Type B pancreatic cell (in vitro differentiated cells): ENCODE data around the gene TP73. TPM values are rescaled to one million over a fixed set of nuclear protein-coding genes. Genes with fewer than 3 reads are reported as not detected.
A peak's percentile ranks its signal among the peaks of the same experiment; 100 is the strongest.

Experiments
- DNase-seq: peaks from one replicate; pipeline ENCODE4 v3.0.0; 2021; ENCODE audit warnings: mixed read lengths; ENCODE audit not compliant: unreplicated experiment; ENCODE audit errors: extremely low spot score
- H3K27ac Mint-ChIP-seq: 2 replicates; pipeline ENCODE4 v1.8.0; 2021; ENCODE audit warnings: mild to moderate bottlenecking, mixed read lengths
- H3K27me3 Mint-ChIP-seq: 2 replicates; pipeline ENCODE4 v1.8.0; 2021; ENCODE audit warnings: mixed read lengths
- H3K36me3 Mint-ChIP-seq: 2 replicates; pipeline ENCODE4 v1.8.0; 2021; ENCODE audit warnings: mixed read lengths
- H3K4me1 Mint-ChIP-seq: one replicate; pipeline ENCODE4 v1.8.0; 2021; ENCODE audit warnings: mixed read lengths; ENCODE audit not compliant: unreplicated experiment
- H3K4me3 Mint-ChIP-seq: 2 replicates; pipeline ENCODE4 v1.8.0; 2021; ENCODE audit warnings: mild to moderate bottlenecking, mixed read lengths
- H3K9me3 Mint-ChIP-seq: 2 replicates; pipeline ENCODE4 v1.8.0; 2021; ENCODE audit warnings: mixed read lengths
- total RNA-seq: library from RNA; stranded (reverse); gene quantifications from 2 replicates; pipeline ENCODE4 v1.2.1, GENCODE V29; 2021; ENCODE audit warnings: low replicate concordance
- TF ChIP-seq, protein P1 (sequence below): fragments of 200-600 bp; sonication (generic); conservative IDR thresholded peaks from 2 replicates; pipeline ENCODE4 v1.5.0; 2021; ENCODE audit warnings: antibody characterized with exemption, mild to moderate bottlenecking

TP73 gene
- total RNA-seq, 1 donor from 2014 or later, result 1.6 TPM

DNA sequence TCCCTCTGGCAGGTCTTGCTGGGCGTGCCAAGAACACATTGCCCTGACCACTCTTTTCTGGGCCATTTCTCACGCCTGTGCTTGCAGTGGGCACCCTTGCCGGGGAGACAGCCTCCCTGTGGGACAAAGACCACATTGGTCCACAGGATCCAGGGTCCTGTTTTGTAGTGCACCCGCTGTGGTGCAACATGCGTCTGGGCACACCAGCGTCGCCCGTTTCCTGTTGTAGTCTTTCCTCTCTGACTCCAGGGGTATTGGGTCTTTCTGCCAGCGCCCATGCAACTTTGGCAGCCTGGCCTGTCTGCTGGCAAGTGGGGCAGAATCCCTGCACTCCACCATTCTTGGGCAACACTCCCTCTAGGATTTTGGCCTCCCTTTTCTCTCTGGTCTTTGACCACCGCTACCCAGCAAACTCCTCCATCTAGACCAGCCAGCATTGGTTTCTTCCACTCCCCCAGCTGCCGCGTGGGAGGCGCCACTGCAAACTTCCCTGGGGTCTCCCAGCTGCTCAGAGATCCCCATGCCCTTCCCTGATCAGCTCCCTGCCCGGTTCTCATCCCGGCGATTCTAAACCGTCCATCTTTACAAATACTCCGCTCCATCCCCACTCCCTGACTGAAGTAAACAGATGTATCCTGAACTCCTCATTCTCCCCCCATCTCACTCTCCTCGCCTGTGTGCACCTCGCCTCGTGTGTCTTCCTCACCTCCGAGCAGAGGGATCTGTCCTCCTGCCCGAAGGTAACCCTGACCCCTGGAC is 28.7 kb upstream of the TP73 start:
- peak overlapping the region; percentile 90 for H3K27ac Mint-ChIP-seq
- H3K4me3 Mint-ChIP-seq, result peak overlapping the region; percentile 99
- H3K9me3 Mint-ChIP-seq, result no peaks in the 10 kb centered on the region
- no peak for DNase-seq
- peaks cover 10% of the 10 kb centered on the region for H3K27me3 Mint-ChIP-seq
- H3K36me3 Mint-ChIP-seq, result no peaks in the 10 kb centered on the region
- H3K4me1 Mint-ChIP-seq, result peaks cover 27% of the 10 kb centered on the region
- TF ChIP-seq, protein P1, sequence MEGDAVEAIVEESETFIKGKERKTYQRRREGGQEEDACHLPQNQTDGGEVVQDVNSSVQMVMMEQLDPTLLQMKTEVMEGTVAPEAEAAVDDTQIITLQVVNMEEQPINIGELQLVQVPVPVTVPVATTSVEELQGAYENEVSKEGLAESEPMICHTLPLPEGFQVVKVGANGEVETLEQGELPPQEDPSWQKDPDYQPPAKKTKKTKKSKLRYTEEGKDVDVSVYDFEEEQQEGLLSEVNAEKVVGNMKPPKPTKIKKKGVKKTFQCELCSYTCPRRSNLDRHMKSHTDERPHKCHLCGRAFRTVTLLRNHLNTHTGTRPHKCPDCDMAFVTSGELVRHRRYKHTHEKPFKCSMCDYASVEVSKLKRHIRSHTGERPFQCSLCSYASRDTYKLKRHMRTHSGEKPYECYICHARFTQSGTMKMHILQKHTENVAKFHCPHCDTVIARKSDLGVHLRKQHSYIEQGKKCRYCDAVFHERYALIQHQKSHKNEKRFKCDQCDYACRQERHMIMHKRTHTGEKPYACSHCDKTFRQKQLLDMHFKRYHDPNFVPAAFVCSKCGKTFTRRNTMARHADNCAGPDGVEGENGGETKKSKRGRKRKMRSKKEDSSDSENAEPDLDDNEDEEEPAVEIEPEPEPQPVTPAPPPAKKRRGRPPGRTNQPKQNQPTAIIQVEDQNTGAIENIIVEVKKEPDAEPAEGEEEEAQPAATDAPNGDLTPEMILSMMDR, result no peak

DNA sequence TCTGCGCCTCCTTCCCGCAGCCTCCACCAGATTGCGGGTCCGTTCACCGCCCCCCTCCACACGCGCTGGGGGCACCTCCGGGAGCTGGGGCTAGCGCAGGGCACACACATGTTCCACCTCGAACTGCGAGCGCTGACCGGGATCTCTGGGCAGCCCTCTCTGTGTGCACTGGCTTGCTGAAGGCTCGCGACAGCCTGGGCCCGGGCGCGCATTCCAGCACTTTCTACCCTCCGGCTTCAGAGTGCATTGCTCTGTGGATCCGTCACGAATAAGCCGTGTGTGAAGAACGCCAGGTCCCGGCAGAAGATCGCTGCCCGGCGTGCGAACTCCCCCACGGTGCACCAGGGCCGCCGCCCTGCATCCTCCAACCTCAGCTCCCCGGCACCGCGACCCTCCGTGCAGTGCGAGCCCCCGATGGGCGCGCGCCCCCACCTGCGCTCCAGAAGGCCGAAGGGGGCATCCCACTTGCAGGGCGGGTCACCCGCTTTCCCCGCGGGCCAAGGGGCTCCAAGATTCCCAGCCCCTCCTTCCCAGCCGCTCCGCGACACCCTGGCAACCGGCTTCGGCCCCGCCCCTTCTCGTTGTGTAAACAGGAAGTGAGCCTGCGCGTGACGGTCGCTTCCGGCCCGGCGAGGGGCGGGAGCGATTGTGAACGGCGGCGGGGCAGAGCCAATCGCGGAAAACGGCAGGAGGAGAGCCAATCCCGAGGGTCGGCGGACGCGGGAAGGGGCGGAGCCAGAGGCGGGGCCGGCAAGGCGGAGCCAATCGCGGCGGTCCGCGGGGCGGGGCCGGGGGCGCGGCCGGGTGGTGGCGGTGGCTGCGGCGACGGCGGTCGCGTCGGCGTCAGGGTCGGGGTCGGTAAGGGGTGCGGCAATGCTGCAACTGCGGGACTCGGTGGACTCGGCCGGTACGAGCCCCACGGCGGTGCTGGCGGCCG is 27.8 kb upstream of the TP73 start, which contains the start of gene TPRG1L:
Gene TPRG1L (plus strand): TSS at position 816 of the 937 bp plus-strand sequence. CDS start 58 bp downstream, at position 874.
- Mint-ChIP-seq H3K9me3 (no peaks in the 10 kb centered on the region), H3K27me3 (peaks cover 4% of the 10 kb centered on the region), H3K4me1 (peaks cover 21% of the 10 kb centered on the region)

GRCh38 chr1:3625151-3625907 is 27.0 kb upstream of the TP73 start:
- peak overlapping the region; percentile 99 for H3K4me3 Mint-ChIP-seq

More for the DNA sequence above, 27.8 kb upstream of the TP73 start, which contains the start of gene TPRG1L:
- H3K4me3 Mint-ChIP-seq, result peak within 1 kb of the TSS; percentile 99
- no peaks in the 10 kb centered on the region for H3K36me3 Mint-ChIP-seq
- peak within 1 kb of the TSS; percentile 90 for H3K27ac Mint-ChIP-seq
- TF ChIP-seq, protein P1, result no peak
- DNase-seq, result peak; percentile 99

DNA sequence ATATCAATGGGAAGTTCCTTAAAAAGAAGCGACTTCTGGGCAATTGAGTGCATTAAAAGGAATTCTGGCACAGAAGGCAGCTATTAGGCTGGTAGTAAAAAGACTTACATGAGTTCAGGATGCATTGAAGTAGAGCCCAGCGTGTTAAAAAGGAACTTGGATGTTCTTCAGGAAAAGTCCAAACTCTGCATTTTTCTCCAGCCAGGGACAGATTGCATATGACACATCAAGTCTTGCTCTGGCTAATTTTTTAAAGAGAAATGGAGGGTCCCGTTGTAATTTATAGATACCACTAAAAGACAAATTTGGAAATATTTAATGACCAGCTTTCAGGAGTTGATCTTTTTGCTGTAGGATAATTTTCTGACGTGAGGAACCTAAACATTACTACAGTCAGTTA is 26.3 kb upstream of the TP73 start:
- H3K4me3 Mint-ChIP-seq, result peak overlapping the region; percentile 99
- no peaks in the 10 kb centered on the region for H3K27me3 Mint-ChIP-seq
- DNase-seq, result no peak
- TF ChIP-seq, protein P1, result no peak
- H3K9me3 Mint-ChIP-seq, result no peaks in the 10 kb centered on the region
- peaks cover 21% of the 10 kb centered on the region for H3K4me1 Mint-ChIP-seq
- H3K36me3 Mint-ChIP-seq, result no peaks in the 10 kb centered on the region
- H3K27ac Mint-ChIP-seq, result peak overlapping the region; percentile 84

More at GRCh38 chr1:3625151-3625907, 27.0 kb upstream of the TP73 start:
- peaks cover 21% of the 10 kb centered on the region for H3K4me1 Mint-ChIP-seq
- H3K27me3 Mint-ChIP-seq, result no peaks in the 10 kb centered on the region
- no peaks in the 10 kb centered on the region for H3K36me3 Mint-ChIP-seq
- DNase-seq, result no peak
- TF ChIP-seq, protein P1, result no peak
- peak overlapping the region; percentile 84 for H3K27ac Mint-ChIP-seq
- no peaks in the 10 kb centered on the region for H3K9me3 Mint-ChIP-seq
